ENCODE measurements around the gene ZZZ3.
A peak's percentile ranks its signal among the peaks of the same experiment; 100 is the strongest.

Gene ZZZ3

GRCh38 chr1:77643456-77643855 is 39.0 kb downstream of the ZZZ3 start:
- no peak for DNase-seq (ENCODE audit: low read depth, low spot score)
- no peak overlapping the region for H3K4me3 ChIP-seq (ENCODE audit: low read depth, low read length)
- in situ Hi-C loops (cut with HindIII; ENCODE audit: low sequenced_read_pairs), result no loop called here
- TF ChIP-seq, protein P1, sequence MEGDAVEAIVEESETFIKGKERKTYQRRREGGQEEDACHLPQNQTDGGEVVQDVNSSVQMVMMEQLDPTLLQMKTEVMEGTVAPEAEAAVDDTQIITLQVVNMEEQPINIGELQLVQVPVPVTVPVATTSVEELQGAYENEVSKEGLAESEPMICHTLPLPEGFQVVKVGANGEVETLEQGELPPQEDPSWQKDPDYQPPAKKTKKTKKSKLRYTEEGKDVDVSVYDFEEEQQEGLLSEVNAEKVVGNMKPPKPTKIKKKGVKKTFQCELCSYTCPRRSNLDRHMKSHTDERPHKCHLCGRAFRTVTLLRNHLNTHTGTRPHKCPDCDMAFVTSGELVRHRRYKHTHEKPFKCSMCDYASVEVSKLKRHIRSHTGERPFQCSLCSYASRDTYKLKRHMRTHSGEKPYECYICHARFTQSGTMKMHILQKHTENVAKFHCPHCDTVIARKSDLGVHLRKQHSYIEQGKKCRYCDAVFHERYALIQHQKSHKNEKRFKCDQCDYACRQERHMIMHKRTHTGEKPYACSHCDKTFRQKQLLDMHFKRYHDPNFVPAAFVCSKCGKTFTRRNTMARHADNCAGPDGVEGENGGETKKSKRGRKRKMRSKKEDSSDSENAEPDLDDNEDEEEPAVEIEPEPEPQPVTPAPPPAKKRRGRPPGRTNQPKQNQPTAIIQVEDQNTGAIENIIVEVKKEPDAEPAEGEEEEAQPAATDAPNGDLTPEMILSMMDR (IDR thresholded peaks at IDR 0.05; ENCODE audit: low read depth, low read length), result no peak

GRCh38 chr1:77642941-77643340 is 39.5 kb downstream of the ZZZ3 start:
- H3K4me3 ChIP-seq (ENCODE audit: low read depth, low read length), result no peak overlapping the region
- in situ Hi-C loops (cut with HindIII; ENCODE audit: low sequenced_read_pairs), result no loop called here
- TF ChIP-seq, protein P1 (IDR thresholded peaks at IDR 0.05; ENCODE audit: low read depth, low read length), result no peak
- no peak for DNase-seq (ENCODE audit: low read depth, low spot score)

DNA sequence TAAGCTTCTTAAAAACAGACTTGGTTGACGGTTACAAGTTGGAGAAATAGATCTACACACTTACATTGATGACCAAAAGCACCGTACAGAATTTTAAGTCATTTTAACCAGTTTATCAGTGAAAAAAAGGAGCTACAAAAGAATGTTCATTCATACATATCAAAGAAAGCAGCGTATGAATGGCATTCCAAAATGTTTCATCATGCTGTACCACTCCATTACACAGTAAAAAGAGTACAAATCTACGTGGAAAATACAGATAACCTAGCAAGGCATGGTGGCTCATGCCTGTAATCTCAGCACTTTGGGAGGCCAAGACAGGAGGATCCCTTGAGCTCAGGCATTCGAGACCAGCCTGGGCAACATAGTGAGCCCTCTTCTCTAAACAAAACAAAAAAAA is 40.3 kb downstream of the ZZZ3 start:
- in situ Hi-C loops (cut with HindIII; ENCODE audit: low sequenced_read_pairs), result no loop called here
- TF ChIP-seq, protein P1 (IDR thresholded peaks at IDR 0.05; ENCODE audit: low read depth, low read length), result no peak
- peak; percentile 22 for DNase-seq (ENCODE audit: low read depth, low spot score)
- H3K4me3 ChIP-seq (ENCODE audit: low read depth, low read length), result no peak overlapping the region

DNA sequence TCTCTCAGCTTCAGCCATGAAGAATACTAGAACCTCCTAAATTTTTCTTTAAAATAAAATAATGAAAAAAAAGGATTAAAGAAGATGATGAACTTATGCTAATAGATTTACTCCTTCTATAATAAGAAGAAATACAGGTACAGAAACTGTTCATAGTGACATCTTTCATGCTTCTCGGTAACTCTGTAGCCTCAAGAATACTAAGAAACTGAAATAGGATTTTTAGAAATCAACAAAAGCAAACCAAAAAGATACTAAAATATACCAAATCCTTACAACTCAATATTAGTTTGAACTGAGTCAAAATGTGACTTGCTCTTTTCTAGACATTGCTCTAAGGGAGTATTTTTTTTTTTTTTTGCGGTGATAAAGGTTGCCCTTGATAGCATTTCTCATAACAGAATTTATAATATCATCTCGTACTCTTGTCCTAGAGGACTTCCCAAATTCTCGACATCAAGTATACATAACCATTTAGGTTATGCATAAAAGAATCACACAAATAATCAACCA is 42.8 kb downstream of the ZZZ3 start:
- H3K4me3 ChIP-seq (ENCODE audit: low read depth, low read length), result no peak overlapping the region
- in situ Hi-C loops (cut with HindIII; ENCODE audit: low sequenced_read_pairs), result no loop called here
- TF ChIP-seq, protein P1 (IDR thresholded peaks at IDR 0.05; ENCODE audit: low read depth, low read length), result no peak
- DNase-seq (ENCODE audit: low read depth, low spot score), result no peak

DNA sequence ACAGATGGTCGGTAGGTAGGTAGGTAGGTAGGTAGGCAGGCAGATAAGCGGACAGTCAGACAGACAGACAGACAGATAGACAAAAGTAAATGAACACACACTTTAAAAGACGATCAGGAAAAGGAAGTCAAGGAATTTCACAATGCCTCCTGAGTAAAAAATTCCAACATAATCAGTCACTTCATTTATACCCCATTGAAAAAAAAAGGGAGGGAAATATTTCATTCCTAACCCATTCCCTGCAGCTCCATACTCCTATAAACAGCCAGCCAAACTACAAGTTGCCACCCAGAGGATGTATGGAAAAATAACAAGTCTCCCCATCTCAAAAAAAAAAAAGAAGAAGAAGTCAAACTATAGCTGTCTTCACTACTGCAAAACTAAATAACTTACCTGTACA is 43.4 kb downstream of the ZZZ3 start:
- TF ChIP-seq, protein P1 (IDR thresholded peaks at IDR 0.05; ENCODE audit: low read depth, low read length), result no peak
- DNase-seq (ENCODE audit: low read depth, low spot score), result no peak
- H3K4me3 ChIP-seq (ENCODE audit: low read depth, low read length), result no peak overlapping the region
- in situ Hi-C loops (cut with HindIII; ENCODE audit: low sequenced_read_pairs), result no loop called here

- H3K4me3 ChIP-seq (ENCODE audit: low read depth, low read length), result no peak overlapping the region
- no peak for DNase-seq (ENCODE audit: low read depth, low spot score)
- in situ Hi-C loops (cut with HindIII; ENCODE audit: low sequenced_read_pairs), result no loop called here
- TF ChIP-seq, protein P1 (IDR thresholded peaks at IDR 0.05; ENCODE audit: low read depth, low read length), result no peak
These were observed 45.6 kb downstream of the ZZZ3 start for GRCh38 chr1:77636864-77637263.
